PC-9 (cell line): ENCODE measurements around the gene LGALS1.

Experiments used
- EZH2 ChIP-seq: fragments of 200-600 bp; sonication (generic); IDR thresholded peaks from 2 replicates; pipeline ENCODE4 v1.8.0; 2017; ENCODE audit warnings: antibody characterized with exemption, low read depth
- TF ChIP-seq, protein P1 (sequence below): fragments of 200-600 bp; sonication (generic); conservative IDR thresholded peaks from 2 replicates; pipeline ENCODE4 v1.6.1; 2017; ENCODE audit warnings: mixed run types, antibody characterized with exemption, mild to moderate bottlenecking, moderate library complexity

GRCh38 chr22:37690407-37690806, 15.0 kb downstream of the LGALS1 start:
- TF ChIP-seq, protein P1, sequence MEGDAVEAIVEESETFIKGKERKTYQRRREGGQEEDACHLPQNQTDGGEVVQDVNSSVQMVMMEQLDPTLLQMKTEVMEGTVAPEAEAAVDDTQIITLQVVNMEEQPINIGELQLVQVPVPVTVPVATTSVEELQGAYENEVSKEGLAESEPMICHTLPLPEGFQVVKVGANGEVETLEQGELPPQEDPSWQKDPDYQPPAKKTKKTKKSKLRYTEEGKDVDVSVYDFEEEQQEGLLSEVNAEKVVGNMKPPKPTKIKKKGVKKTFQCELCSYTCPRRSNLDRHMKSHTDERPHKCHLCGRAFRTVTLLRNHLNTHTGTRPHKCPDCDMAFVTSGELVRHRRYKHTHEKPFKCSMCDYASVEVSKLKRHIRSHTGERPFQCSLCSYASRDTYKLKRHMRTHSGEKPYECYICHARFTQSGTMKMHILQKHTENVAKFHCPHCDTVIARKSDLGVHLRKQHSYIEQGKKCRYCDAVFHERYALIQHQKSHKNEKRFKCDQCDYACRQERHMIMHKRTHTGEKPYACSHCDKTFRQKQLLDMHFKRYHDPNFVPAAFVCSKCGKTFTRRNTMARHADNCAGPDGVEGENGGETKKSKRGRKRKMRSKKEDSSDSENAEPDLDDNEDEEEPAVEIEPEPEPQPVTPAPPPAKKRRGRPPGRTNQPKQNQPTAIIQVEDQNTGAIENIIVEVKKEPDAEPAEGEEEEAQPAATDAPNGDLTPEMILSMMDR, result no peak
- no peak for TF ChIP-seq EZH2
